ENCODE data around the gene SYNJ1.
"Not testable (repeated sequence)": the region's sequence is repeated elsewhere in the genome, so short reads cannot be mapped to it uniquely, and the experiment has no call there.

Gene SYNJ1, protein sequence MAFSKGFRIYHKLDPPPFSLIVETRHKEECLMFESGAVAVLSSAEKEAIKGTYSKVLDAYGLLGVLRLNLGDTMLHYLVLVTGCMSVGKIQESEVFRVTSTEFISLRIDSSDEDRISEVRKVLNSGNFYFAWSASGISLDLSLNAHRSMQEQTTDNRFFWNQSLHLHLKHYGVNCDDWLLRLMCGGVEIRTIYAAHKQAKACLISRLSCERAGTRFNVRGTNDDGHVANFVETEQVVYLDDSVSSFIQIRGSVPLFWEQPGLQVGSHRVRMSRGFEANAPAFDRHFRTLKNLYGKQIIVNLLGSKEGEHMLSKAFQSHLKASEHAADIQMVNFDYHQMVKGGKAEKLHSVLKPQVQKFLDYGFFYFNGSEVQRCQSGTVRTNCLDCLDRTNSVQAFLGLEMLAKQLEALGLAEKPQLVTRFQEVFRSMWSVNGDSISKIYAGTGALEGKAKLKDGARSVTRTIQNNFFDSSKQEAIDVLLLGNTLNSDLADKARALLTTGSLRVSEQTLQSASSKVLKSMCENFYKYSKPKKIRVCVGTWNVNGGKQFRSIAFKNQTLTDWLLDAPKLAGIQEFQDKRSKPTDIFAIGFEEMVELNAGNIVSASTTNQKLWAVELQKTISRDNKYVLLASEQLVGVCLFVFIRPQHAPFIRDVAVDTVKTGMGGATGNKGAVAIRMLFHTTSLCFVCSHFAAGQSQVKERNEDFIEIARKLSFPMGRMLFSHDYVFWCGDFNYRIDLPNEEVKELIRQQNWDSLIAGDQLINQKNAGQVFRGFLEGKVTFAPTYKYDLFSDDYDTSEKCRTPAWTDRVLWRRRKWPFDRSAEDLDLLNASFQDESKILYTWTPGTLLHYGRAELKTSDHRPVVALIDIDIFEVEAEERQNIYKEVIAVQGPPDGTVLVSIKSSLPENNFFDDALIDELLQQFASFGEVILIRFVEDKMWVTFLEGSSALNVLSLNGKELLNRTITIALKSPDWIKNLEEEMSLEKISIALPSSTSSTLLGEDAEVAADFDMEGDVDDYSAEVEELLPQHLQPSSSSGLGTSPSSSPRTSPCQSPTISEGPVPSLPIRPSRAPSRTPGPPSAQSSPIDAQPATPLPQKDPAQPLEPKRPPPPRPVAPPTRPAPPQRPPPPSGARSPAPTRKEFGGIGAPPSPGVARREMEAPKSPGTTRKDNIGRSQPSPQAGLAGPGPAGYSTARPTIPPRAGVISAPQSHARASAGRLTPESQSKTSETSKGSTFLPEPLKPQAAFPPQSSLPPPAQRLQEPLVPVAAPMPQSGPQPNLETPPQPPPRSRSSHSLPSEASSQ (N-terminal part only)

DNA sequence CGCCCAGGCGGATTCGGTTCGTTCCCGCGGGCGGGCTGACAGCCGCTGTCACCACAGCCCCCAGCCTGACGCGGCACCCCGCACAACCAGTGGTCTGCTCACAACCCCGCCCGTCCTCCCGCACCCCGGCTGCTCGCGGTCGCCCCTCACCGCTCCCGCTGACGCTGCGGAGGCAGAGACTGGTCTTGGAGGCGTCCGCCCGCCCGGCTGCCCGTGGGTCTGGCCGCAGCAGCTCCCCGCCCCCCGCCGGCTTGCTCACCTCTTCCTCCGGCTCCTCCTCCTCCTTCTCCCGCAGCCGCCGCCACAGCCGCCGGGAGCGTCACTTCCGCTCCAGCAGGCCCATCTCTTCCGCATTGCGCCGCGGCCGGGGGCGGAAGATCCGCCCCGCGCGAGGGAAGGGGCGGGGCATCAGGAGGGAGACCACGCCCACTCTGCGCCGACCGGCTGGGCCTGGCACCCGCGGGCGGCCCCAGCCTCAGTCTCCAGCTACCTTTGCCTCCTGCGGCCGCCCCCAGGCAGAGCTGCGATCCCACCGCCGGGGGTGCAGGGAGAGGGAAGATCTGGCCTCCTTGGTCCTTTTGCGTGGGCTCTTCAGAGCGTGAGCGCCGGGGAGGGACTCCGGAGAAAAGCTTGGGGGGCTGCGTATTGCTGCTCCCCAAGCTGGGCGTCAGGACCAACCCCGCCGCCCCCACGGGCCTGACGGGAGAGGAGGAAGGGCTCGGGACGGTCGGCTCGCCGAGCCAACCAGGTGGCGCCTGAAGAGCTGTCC is at the start of gene SYNJ1:
SYNJ1 (minus strand) TSS at position 327 of the 769 bp plus-strand sequence. CDS start 1,118 bp downstream, outside the sequence.
- DNase-seq: peak; percentile 98

DNA sequence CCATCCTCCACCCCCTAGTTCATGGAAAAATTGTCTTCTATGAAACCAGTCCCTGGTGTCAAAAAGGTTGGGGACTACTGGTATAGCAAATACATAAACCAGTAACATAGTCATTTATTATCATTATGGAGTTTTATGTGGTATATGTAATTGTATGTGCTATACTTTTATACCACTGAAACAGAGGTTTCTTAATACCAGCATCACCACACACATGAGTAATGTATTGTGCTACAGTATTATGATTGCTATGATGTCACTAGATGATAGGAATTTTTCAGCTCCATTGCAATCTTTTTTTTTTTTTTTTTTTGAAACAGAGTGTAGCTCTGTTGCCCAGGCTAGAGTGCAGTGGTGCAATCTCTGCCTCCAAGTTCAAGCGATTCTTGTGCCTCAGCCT is 49.5 kb upstream of the SYNJ1 start:
- no peak for DNase-seq

DNA sequence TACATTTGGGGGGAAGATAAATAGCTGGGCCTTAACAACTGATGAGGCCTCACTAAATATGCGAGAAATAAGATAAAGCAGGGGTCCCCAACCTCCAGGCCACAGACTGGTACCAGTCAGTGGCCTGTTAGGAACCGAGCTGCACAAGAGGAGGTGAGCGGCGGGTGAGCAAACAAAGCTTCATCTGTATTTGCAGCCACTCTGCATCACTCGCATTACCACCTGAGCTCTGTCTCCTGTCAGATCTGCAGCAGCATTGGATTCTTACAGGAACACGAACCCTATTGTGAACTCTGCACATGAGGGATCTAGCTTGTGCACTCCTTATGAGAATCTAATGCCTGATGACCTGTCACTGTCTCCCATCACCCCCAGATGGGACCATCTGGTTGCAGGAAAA is 48.9 kb upstream of the SYNJ1 start:
- no peak for DNase-seq

DNA sequence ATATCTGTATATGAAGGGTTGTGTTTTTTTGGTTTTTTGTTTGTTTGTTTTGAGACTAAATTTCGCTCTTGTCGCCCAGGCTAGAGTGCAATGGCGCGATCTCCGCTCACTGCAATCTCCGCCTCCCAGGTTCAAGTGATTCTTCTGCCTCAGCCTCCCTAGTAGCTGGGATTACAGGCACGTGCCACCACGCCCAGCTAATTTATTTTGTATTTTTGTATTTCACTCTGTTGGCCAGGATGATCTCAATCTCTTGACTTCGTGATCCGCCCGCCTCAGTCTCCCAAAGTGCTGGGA is 45.2 kb upstream of the SYNJ1 start:
- DNase-seq: not testable (repeated sequence)

DNA sequence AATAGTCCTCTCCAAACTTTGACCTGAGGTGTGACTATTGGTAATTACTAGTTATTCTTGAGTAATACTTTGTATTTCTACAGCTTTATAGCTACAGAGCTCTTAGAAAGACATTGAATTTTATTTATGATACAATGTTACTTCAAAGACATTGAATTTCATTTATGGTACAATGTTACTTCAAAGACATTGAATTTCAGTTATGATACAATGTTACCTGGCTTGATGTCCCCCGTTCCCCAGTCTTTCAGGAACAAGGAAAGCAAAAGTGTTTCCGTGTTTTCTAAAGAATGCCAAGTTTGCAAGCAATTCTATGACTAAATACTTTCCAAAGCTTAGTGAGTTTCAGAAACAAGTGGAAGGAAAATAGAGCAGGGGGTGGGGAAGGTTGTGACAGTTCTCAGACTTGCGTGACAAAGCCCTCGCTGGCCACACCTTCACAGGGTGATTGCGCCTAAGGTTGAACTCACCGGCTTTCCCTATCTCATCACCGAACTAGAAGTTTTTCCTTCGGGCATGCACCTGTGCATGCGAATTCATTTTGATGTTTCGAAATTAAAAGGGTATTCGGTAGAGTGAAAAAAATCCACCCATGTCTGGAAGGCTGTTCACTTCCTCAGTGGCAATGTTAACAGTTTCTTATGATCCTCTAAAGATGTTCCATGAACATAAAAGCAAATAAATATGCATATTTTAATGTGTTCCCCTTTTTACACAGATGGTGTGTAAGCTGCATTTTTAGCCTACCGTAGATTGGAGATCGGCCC is 44.7 kb upstream of the SYNJ1 start:
- no peak for DNase-seq

DNA sequence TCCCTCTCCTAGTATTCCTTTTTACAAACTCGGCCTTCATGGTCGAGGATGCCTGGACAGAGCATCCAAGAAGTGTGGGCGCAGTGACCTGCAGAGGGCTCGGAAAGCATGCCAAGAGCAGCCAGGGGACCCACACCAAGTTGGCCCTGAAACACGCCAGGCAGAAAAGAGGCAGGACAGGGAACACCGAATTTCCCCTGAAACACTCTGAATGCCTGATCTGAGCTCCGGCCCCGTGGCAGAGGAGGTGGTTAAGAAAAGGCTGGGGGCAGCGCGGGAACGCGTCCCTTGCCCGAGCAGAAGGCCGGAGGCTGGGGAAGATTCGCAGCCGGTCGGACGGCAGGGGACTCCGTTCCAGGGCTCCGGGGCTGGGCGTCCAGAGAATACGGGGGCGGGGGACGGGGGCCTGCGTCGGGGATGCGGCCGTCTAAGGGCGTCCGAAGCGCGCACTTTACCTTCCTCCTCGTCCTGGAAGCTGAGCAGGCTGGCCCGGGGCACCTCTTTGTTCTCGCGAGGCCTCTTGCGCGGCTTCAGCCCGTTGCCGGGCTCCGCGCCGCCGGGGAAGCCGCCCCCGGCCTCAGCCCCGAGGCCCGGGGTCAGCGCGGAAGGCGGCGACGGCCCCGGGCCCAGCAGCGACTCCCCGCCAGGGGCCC is 43.2 kb upstream of the SYNJ1 start:
- DNase-seq: peak; percentile 76

DNA sequence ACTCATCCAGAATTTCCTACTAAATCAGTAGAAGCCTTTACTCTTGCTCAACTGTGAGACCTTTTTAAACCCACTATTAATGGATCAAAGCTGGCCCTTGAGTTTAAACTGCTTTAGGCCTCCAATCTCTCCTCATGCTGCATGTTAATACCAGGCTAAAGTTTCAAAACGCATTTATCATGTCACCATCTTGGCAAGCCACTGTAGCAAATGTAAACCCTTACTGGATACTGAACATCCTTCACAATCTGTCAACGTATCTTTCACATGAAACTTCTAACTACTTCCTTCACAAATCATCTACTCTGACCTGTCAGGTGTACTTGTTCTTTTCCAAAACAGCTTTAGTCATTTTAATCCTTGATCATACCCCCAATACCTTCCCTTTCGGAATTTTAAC is 40.7 kb upstream of the SYNJ1 start:
- DNase-seq: no peak

DNA sequence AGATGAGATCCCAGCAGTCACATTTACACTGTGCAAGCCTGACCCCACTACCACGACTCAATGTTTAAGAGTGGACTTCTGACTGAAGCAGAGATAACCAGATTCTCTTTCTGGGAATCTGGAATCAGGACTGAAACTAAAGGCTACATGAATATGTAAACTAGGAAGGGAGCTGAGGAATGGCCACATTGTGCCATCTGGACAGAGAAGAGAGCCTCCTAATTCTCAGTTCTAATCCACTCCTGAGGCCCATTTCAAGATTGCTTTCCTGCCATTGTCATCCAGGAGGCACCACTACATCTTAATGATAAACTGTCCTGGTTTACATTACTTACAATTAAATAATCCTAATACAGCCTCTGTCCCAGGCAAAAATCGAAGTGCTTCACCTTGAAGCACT is 37.2 kb upstream of the SYNJ1 start:
- DNase-seq: no peak

DNA sequence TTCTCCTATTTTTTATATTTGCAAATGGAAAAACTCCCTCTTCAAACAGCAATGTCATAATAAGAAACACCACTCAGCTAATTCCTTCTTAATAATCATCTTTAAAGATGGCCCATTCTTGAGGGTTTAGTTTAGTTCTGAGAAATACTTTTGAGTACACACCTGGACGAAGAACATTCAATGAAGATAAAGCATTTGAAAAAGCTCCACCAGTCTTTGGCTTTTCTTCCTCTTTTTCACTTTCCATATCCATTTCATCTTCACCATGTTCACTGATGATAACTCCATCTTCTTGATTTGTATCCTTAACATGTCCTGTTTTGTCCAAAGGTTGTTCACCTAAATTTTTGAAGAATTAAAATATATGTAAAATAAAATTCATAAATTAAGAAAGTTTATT is 36.4 kb upstream of the SYNJ1 start:
- no peak for DNase-seq

DNA sequence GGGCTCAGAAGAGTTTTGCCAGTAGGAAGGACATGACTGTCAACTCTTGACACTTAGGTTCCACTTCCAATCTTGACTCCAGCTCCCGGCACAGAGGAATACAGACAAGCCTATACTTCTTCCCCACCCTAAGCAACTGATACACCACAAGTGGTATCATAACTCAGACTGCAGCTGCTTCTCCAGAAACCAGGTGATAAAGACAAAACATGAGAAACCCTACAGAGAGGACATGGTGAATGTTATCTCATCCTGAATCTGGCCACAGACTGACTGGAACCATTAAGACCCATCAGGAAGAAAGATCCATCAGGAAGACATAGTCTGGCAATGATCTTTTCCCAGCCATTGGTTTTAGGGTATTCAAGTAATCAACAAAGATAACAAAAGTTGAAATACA is 30.0 kb upstream of the SYNJ1 start:
- peak; percentile 67 for DNase-seq

DNA sequence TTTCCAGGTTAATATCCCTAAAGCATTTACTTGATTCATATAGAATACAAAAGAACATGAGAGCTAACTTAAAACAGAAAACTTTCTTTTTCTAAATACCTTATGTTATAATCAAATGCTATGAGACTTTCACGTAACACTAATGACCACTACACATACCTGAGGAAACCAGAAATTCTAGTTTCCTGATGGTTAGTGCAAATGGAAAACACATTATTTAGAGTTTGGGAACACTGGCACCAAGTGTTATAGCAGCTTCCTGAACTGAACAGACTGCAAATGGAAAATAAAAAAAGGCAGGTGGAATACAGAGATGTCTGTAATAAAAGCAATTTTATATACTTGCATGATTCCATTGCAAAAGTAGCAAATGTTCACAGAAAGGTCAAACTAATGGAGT is 28.3 kb upstream of the SYNJ1 start:
- DNase-seq: no peak

DNA sequence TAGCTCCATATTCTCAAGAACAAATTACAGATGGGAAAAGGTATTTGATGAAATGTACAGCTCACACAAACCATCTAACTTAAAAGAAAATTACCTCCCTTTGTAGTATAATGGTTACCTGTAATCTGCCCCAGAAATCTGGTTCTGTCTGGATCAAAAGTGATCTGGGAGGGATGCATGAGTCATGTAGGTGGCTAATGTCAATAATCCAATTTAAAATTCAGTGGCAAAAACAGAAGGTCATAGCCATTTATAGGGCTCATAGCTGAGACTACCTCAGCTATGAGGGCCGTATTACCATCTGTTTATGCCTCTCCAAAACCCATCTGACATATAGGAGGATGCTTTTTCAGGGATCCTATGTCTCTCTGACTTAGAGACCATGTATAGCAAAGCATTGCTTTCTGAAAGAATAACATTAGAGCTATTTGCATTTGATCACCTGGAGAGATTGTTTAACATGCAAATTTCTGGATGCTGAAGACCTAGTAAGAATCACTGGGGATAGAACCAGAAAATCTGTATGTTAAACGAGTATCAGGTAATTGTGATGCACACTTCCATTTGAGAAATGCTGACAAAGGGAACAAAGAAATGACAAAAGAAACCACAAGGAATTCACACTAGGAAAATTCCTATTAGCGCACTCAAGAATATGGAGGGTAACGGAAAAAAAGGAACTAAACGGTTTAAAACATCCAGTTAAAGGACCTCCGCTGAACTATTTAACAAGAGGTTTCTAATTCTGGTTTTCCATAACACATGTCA is 26.2 kb upstream of the SYNJ1 start:
- DNase-seq: no peak

DNA sequence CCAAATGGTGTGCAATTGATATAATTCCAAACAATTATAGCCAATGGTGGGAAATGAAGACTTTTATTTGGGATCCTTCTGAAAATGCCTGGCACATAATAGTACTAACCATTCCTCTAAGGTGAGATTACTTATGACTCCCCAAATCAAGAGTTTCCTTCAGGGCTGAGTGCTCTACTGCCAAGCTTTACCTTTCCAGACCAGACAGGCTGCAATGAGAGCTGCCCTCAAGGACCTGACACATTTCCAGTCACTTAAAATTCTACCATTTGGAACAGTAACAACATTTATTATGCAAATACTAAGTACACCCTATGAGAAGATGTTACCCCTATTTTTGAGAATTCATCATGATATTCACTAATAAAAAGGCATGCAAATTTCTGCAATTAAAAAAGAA is 22.6 kb upstream of the SYNJ1 start:
- no peak for DNase-seq

DNA sequence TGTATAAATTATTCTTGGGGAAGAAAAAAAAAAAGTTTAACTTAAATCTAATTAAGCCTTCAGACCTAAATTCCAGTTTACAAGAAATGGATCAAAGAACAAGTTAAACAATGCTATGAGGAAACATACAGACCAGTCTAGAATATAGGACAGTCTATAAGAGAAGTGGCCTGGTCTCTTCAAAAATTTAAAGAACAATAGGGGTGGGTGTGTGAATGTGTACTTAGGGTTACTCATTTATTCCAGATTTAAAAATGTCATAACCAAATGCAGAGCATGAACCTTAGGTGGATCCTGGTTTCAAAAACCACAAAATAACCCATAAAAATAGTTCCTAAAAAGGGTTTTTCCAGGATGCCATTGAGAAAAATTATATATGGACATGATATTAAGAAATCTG is 21.8 kb upstream of the SYNJ1 start:
- DNase-seq: no peak

DNA sequence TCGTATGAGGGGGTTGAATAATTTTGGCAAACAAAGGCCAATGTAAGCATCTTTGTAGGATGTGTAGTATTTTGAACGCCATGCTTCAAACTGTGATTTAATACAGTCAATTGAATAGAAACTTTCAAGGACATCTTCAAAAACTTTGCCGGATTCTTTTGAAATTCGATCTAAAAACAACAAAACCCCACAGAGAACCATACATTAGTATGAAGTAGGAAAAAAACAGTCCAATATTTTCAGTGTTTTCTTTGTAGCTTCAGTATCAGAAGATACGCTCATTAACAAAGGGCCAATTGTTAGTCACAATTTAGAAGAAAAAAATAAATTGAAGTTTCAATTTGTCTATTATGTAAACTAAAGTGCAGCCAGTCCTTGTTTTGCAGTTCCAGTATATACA is 20.7 kb upstream of the SYNJ1 start:
- DNase-seq: no peak

DNA sequence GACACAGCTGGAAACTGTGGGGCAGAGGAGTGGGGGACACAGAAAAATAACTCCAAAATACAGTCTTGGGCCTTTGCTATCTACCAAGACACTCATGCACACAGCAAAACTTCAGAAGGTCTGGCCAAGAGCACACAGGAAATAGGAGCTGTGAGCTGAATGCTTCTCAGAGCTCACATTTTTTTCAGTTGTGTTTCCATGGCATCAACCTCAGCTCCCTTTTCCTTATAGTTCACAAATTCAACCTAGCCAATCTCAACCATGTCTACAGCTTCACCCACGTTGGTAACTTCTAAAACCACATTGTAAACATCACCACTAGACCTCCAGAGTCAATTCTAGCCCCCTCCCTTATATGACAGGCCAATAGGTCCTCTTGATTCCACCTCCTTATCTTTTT is 19.6 kb upstream of the SYNJ1 start:
- no peak for DNase-seq

DNA sequence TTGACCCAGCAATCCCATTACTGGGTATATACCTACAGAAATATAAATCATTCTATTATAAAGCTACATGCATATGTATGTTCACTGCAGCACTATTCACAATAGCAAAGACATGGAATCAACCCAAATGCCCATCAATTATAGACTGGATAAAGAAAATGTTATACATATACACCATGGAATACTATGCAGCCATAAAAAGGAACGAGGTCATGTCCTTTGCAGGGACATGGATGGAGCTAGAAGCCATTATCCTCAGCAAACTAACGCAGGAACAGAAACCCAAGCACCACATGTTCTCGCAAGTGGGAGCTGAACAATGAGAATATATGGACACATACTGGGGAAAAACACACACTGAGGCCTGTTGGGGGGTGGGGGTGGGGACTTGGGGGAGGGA is 18.9 kb upstream of the SYNJ1 start:
- not testable (repeated sequence) for DNase-seq

DNA sequence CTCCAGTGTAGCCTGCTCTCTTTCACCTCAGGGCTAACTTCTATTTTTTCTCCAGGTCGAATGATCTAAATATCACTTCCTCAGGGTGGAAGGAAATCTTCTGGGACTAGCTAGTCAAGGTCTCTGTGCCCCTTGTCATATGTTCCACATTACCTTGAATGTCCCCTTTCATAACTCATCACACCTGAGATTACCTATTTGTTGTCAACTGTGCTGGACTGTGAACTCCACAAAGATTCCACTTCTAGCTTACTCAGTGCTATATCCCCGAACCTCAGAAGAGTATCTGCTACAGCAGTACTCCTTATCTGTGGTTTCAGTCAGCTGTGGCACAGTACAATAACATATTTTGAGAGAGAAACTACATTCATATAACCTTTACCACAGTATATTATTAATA is 14.6 kb upstream of the SYNJ1 start:
- DNase-seq: no peak

DNA sequence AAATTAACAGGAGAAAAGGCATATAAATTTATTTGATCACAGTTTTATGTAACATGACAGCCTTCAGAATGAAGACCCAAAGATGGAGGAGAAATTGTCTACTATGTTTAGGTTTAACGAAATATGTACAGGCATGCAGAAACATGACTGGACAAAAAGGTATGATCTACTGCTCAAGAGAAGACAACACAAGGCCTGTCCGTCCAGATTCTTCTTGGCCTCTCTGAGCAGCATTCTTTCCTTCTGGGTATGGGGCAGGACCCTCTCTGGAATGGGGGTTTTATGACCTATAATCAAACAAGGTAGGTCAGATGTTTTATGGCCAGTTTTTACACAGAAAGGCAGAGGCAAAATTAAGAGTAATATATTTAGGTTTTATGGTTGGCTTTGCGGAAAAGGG is 13.5 kb upstream of the SYNJ1 start:
- no peak for DNase-seq

DNA sequence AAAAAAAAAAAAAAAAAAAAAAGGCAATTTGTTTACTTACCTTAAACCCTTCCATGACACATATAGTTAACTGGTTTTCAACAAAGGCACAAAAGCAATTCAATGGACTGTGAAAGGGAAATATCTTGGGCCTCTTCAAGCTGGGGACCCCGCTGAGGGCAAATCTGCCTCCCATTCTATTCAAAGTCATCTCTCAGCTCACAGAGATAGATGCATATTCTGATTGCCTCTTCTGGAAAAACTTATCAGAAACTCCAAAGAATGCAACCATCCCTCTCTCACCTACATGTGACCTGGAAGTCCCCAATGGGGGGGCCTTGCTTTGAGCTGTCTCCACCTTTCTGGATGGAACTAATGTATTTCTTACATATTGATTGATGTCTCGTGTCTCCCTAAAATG is 12.1 kb upstream of the SYNJ1 start:
- DNase-seq: no peak

DNA sequence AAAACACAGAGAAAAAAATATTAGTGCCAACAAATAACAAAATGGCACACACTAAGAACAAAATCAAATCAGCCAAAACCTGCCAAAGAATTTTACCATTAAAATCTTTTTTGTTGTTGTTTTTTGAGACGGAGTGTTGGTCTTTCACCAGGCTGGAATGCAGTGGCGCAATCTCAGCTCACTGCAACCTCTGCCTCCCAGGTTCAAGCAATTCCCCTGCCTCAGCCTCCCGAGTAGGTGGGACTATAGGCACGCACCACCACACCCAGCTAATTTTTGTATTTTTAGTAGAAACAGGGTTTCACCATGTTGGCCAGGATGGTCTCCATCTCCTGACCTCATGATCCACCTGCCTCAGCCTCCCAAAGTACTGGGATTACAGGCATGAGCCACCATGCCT is 8.3 kb upstream of the SYNJ1 start:
- DNase-seq: not testable (repeated sequence)
